Right ventricle myocardium superior (tissue), 1 donor: ENCODE data around the gene SUSD3. TPM values are rescaled to one million over a fixed set of nuclear protein-coding genes. Genes with fewer than 3 reads are reported as not detected.

Source experiments
- ATAC-seq: fragments of 200-7000 bp; cut with Tn5 transposase; one replicate; pipeline ENCODE4 v1.9.1; 2020; ENCODE audit warnings: mild to moderate bottlenecking; ENCODE audit not compliant: poor library complexity
- DNase-seq: peaks from one replicate; pipeline ENCODE4 v3.0.0-alpha.2; 2020
- intact Hi-C: fragments of 100-400 bp; cut with DNase I; formaldehyde crosslinking; loops from one replicate; pipeline ENCODE4 v1.11.2; 2022
- total RNA-seq: library from RNA; stranded (reverse); fragmentation: NEBNext Ultra II Directional; extraction: Animal tissue kit (Norgen Biotek cat#: 25700); gene quantifications from one replicate; pipeline ENCODE4 v1.2.1, GENCODE V29; 2021
- donor health status: DM: no; HTN: yes; CAD: no; lungs with severe emphysema.

The SUSD3 gene
- total RNA-seq, 1 donor from 2014 or later: 0.56 TPM

GRCh38 chr9:93045521-93045920 lies 13.0 kb upstream of the SUSD3 start:
- DNase-seq (no peak), ATAC-seq (peak; percentile 12)
- intact Hi-C loops: no loop called here

- DNase-seq (peak; percentile 25), ATAC-seq (no peak)
- intact Hi-C loops: no loop called here
These were observed 9.7 kb upstream of the SUSD3 start for GRCh38 chr9:93048566-93049448.

- intact Hi-C loops: no loop called here
- DNase-seq: peak; percentile 6
- no peak for ATAC-seq
These were observed 9.0 kb upstream of the SUSD3 start for GRCh38 chr9:93049491-93049890.

- DNase-seq (peak; percentile 14), ATAC-seq (no peak)
- intact Hi-C loops: no loop called here
These were observed 8.3 kb upstream of the SUSD3 start for GRCh38 chr9:93050231-93050630.

GRCh38 chr9:93051680-93052089 lies 6.8 kb upstream of the SUSD3 start:
- intact Hi-C loops: no loop called here
- peak; percentile 60 for DNase-seq
- ATAC-seq: peak; percentile 66

- intact Hi-C loops: no loop called here
- ATAC-seq: no peak
- DNase-seq: peak; percentile 20
These were observed 5.5 kb upstream of the SUSD3 start for GRCh38 chr9:93052791-93053540.

GRCh38 chr9:93053781-93054331 lies 4.6 kb upstream of the SUSD3 start:
- DNase-seq (peak; percentile 17), ATAC-seq (no peak)
- intact Hi-C loops: no loop called here

GRCh38 chr9:93054758-93055704 lies 3.5 kb upstream of the SUSD3 start:
- DNase-seq: peak; percentile 50
- intact Hi-C loops: no loop called here
- peak; percentile 47 for ATAC-seq

GRCh38 chr9:93057042-93057702 lies 1.3 kb upstream of the SUSD3 start:
- intact Hi-C loops: no loop called here
- ATAC-seq (no peak), DNase-seq (peak; percentile 14)

- ATAC-seq (no peak), DNase-seq (no peak)
- intact Hi-C loops: no loop called here
These were observed 672 bp upstream of the SUSD3 start for GRCh38 chr9:93057703-93058354.

GRCh38 chr9:93059011-93059714 lies 662 bp downstream of the SUSD3 start:
- ATAC-seq: peak; percentile 21
- no peak for DNase-seq
- intact Hi-C loops: no loop called here

- ATAC-seq (no peak), DNase-seq (no peak)
- intact Hi-C loops: no loop called here
These were observed 1.4 kb downstream of the SUSD3 start for GRCh38 chr9:93059715-93060578.

- DNase-seq: no peak
- ATAC-seq: no peak
- intact Hi-C loops: no loop called here
These were observed 2.3 kb downstream of the SUSD3 start for GRCh38 chr9:93060746-93061259.

- ATAC-seq (no peak), DNase-seq (no peak)
- intact Hi-C loops: no loop called here
These were observed 2.8 kb downstream of the SUSD3 start for GRCh38 chr9:93061260-93061751.

GRCh38 chr9:93061791-93062763 lies 3.6 kb downstream of the SUSD3 start:
- intact Hi-C loops: no loop called here
- no peak for ATAC-seq
- DNase-seq: no peak
